M059J (cell line): ENCODE measurements around the gene ATRX. TPM values are rescaled to one million over a fixed set of nuclear protein-coding genes. Genes with fewer than 3 reads are reported as not detected.

Experiments
- DNase-seq: peaks from one replicate; pipeline ENCODE4 v3.0.0-alpha.2; 2012; ENCODE audit warnings: low read depth
- total RNA-seq: library from RNA; depleted of rRNA; stranded (reverse); fragments of >200 nt; shearing (Covaris generic); gene quantifications from 2 replicates; pipeline ENCODE4 v1.2.3, GENCODE V29; 2014; rRNA removed

ATRX gene
- total RNA-seq, 1 experiment from 2014 or later: 46.0 TPM

GRCh38 chrX:77493677-77494553, 292.1 kb downstream of the ATRX start:
- DNase-seq: peak; percentile 81

- no peak for DNase-seq
Measured at GRCh38 chrX:77484045-77484444, 302.0 kb downstream of the ATRX start.

- no peak for DNase-seq
Measured at GRCh38 chrX:77455437-77455836, 330.6 kb downstream of the ATRX start.

Other genes starting within 250 kb of the ATRX start
- gene MAGT1, start 109.2 kb upstream of the ATRX start, total RNA-seq: 133 and 198 TPM in 2 replicates
- gene COX7B, start 113.3 kb upstream of the ATRX start, total RNA-seq: 890 and 1,130 TPM in 2 replicates
- gene ATP7A, start 124.5 kb upstream of the ATRX start, total RNA-seq: 9.8 and 12.8 TPM in 2 replicates
- not detected in 2 replicates for gene PGAM4, start 183.4 kb upstream of the ATRX start, total RNA-seq